OCI-LY7 (cell line): ENCODE results near the gene SBF2. TPM values are rescaled to one million over a fixed set of nuclear protein-coding genes. Genes with fewer than 3 reads are reported as not detected.

ENCODE experiments used
- BruUV-seq: library from RNA; stranded (reverse); fragments of 400-500 nt; replicated peaks from 2 replicates; lab custom pipeline; 2021; lab: Mats Ljungman, UMichigan
- CTCF ChIA-PET: fragments of 300-600 bp; sonication (Branson Sonifier 250); formaldehyde crosslinking; loops from one replicate; lab custom pipeline; 2022; ENCODE audit warnings: antibody characterized with exemption; ENCODE audit not compliant: unreplicated experiment; lab: Charles Lee
- POLR2A ChIA-PET: fragments of 300-600 bp; sonication (Branson Sonifier 250); formaldehyde crosslinking; loops from one replicate; lab custom pipeline; 2022; ENCODE audit warnings: antibody characterized with exemption; lab: Charles Lee
- DNase-seq: peaks from one replicate; pipeline ENCODE4 v3.0.0-alpha.2; 2015; ENCODE audit warnings: low spot score
- H2AFZ ChIP-seq: fragments of 200-600 bp; sonication (generic), shearing (Covaris generic); 2 replicates; pipeline ENCODE4 v1.6.1; 2014; ENCODE audit warnings: mild to moderate bottlenecking, antibody characterized with exemption, low read length, moderate library complexity
- H3K27ac ChIP-seq: fragments of 200-600 bp; sonication (generic); 2 replicates; pipeline ENCODE4 v1.5.1; 2014; ENCODE audit warnings: mixed run types, low read depth, mild to moderate bottlenecking, moderate library complexity, low read length, inconsistent platforms; ENCODE audit not compliant: poor library complexity, severe bottlenecking
- H3K36me3 ChIP-seq: fragments of 200-600 bp; sonication (generic); 2 replicates; pipeline ENCODE4 v1.6.1; 2014; ENCODE audit warnings: mild to moderate bottlenecking, antibody characterized with exemption, low read length, moderate library complexity, mixed read lengths; ENCODE audit not compliant: insufficient read depth
- H3K4me1 ChIP-seq: fragments of 200-600 bp; sonication (generic); 2 replicates; pipeline ENCODE4 v1.5.1; 2014; ENCODE audit warnings: mild to moderate bottlenecking, low read length; ENCODE audit not compliant: insufficient read depth, poor library complexity, severe bottlenecking
- H3K4me2 ChIP-seq: fragments of 200-600 bp; sonication (generic); 2 replicates; pipeline ENCODE4 v1.6.1; 2014; ENCODE audit warnings: mild to moderate bottlenecking, low read length
- H3K4me3 ChIP-seq: fragments of 200-600 bp; sonication (generic); 2 replicates; pipeline ENCODE4 v1.5.1; 2014; ENCODE audit warnings: mild to moderate bottlenecking, low read depth, low read length; ENCODE audit not compliant: poor library complexity, severe bottlenecking
- H3K79me2 ChIP-seq: fragments of 200-600 bp; sonication (generic); 2 replicates; pipeline ENCODE4 v1.6.1; 2016; ENCODE audit warnings: low read depth, mild to moderate bottlenecking, low read length, moderate library complexity, mixed read lengths; ENCODE audit not compliant: insufficient read depth
- H3K9me2 ChIP-seq: fragments of 200-600 bp; sonication (generic); 2 replicates; pipeline ENCODE4 v1.6.1; 2016; ENCODE audit warnings: mild to moderate bottlenecking, low read length, mixed read lengths; ENCODE audit not compliant: insufficient read depth
- H3K9me3 ChIP-seq: fragments of 200-600 bp; sonication (generic); 2 replicates; pipeline ENCODE4 v1.6.1; 2014; ENCODE audit warnings: mild to moderate bottlenecking, mixed run types, low read length, mixed read lengths
- H4K20me1 ChIP-seq: fragments of 200-600 bp; sonication (generic); 2 replicates; pipeline ENCODE4 v1.6.1; 2014; ENCODE audit warnings: mild to moderate bottlenecking, antibody characterized with exemption, low read length, moderate library complexity, mixed read lengths; ENCODE audit not compliant: insufficient read depth
- CTCF ChIP-seq: fragments of 200-600 bp; sonication (generic); conservative IDR thresholded peaks from 2 replicates; pipeline ENCODE4 v1.5.1; 2014; ENCODE audit warnings: mild to moderate bottlenecking, antibody characterized with exemption, low read length, moderate library complexity, mixed read lengths
- EZH2phosphoT487 ChIP-seq: fragments of 200-600 bp; sonication (generic); IDR thresholded peaks from 2 replicates; pipeline ENCODE4 v1.6.1; 2018; ENCODE audit warnings: low read depth, borderline replicate concordance, mild to moderate bottlenecking, mixed run types, antibody characterized with exemption, low read length, moderate library complexity, mixed read lengths
- intact Hi-C: fragments of 100-400 bp; cut with micrococcal nuclease; formaldehyde crosslinking; loops from one replicate; pipeline ENCODE4 v1.10.0; 2022; ENCODE audit not compliant: unreplicated experiment
- total RNA-seq, 2 experiments: library from RNA; depleted of rRNA in 1 of 2; stranded (reverse); fragments of >200 nt in 1 of 2; shearing (Covaris generic) in 1 of 2; gene quantifications; 2 replicates each; pipeline ENCODE4 v1.2.3, GENCODE V29; 2014 to 2022

The SBF2 gene
- total RNA-seq, 2 experiments from 2014 or later = 12.9 to 14.3 TPM

GRCh38 chr11:9955391-9955790 lies 338.6 kb downstream of the SBF2 start:
- TF ChIP-seq CTCF (no peak), EZH2phosphoT487 (no peak)
- ChIA-PET POLR2A (interaction anchor here (1.0 kb wide), 2 partner anchors 13 to 17 kb away, joined by 3 to 4 read pairs; no protein-coding TSS in a partner anchor), CTCF (no interaction called here)
- Histone ChIP-seq H4K20me1 (no peaks in the 10 kb centered on the region), H3K27ac (no peak overlapping the region), H3K9me2 (no peaks in the 10 kb centered on the region), H2AFZ (no peak overlapping the region), H3K4me1 (no peaks in the 10 kb centered on the region), H3K4me3 (no peak overlapping the region), H3K79me2 (no peaks in the 10 kb centered on the region), H3K36me3 (no peaks in the 10 kb centered on the region), H3K9me3 (no peaks in the 10 kb centered on the region), H3K4me2 (no peak overlapping the region)
- no peak for DNase-seq
- intact Hi-C loops = no loop called here
- no TSS peak for BruUV-seq

GRCh38 chr11:9953994-9954626 lies 339.9 kb downstream of the SBF2 start:
- H3K4me3 ChIP-seq = no peak overlapping the region
- no peak overlapping the region for H3K27ac ChIP-seq
- H4K20me1 ChIP-seq = no peaks in the 10 kb centered on the region
- ChIA-PET POLR2A (interaction anchor here (0.5 to 0.6 kb wide), 3 partner anchors 43 to 174 kb away, joined by 3 to 4 read pairs (median 4); no protein-coding TSS in a partner anchor), CTCF (no interaction called here)
- no peak for TF ChIP-seq EZH2phosphoT487
- no peak for TF ChIP-seq CTCF
- no peaks in the 10 kb centered on the region for H3K9me2 ChIP-seq
- intact Hi-C loops = no loop called here
- no peak overlapping the region for H3K4me2 ChIP-seq
- no TSS peak for BruUV-seq
- H3K36me3 ChIP-seq = no peaks in the 10 kb centered on the region
- no peak overlapping the region for H2AFZ ChIP-seq
- H3K4me1 ChIP-seq = no peaks in the 10 kb centered on the region
- no peaks in the 10 kb centered on the region for H3K79me2 ChIP-seq
- DNase-seq = no peak
- no peaks in the 10 kb centered on the region for H3K9me3 ChIP-seq

- Histone ChIP-seq H3K27ac (no peak overlapping the region), H3K4me1 (peaks cover 2% of the 10 kb centered on the region), H3K79me2 (no peaks in the 10 kb centered on the region), H3K9me3 (no peaks in the 10 kb centered on the region), H3K4me2 (no peak overlapping the region), H3K36me3 (no peaks in the 10 kb centered on the region), H3K9me2 (no peaks in the 10 kb centered on the region), H4K20me1 (no peaks in the 10 kb centered on the region), H2AFZ (no peak overlapping the region), H3K4me3 (no peak overlapping the region)
- no TSS peak for BruUV-seq
- ChIA-PET CTCF (no interaction called here), POLR2A (interaction anchor here (0.6 kb wide), 1 partner anchor 15 kb away, joined by 3 read pairs; no protein-coding TSS in a partner anchor)
- no peak for DNase-seq
- intact Hi-C loops = no loop called here
- no peak for TF ChIP-seq EZH2phosphoT487
- TF ChIP-seq CTCF = no peak
Observed at GRCh38 chr11:9952511-9953196, 341.4 kb downstream of the SBF2 start.
